ENCODE data around the gene CYP4F22.

DNA sequence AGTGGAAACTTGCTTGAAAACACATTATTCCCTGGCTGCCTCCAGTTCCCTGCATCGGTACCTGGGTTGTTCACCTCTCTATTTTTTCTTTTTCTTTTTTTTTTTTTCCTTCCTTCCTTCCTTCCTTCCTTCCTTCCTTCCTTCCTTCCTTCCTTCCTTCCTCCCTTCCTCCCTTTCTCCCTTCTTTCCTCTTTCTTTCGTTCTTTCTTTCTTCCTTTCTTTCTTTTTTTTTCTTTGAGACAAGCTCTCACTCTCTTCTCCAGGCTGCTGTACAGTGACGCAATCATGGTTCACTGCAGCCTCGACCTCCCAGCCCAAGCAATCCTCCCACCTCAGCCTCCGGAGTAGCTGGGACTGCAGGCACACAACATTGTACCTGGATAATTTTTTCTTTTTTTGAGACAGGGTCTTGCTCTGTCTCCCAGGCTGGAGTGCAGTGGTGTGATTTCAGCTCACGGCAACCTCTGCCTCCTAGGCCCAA lies 40.6 kb upstream of the CYP4F22 start:
- TF ChIP-seq EZH2 (IDR thresholded peaks at IDR 0.05; ENCODE audit: borderline replicate concordance, low read depth, low read length) (no peak), GTF2F1 (IDR thresholded peaks at IDR 0.05; ENCODE audit: low read depth, low read length) (no peak), SAFB2 (IDR thresholded peaks at IDR 0.05; ENCODE audit: borderline replicate concordance, low read depth, low read length, severe bottlenecking) (no peak), TEAD1 (CRISPR knock-in tag; IDR thresholded peaks at IDR 0.05) (no peak), SREBF1 (IDR thresholded peaks at IDR 0.05; ENCODE audit: borderline replicate concordance, low read depth, low read length) (no peak), POLR2AphosphoS2 (IDR thresholded peaks at IDR 0.05; ENCODE audit: low read length) (no peak), MYC (IDR thresholded peaks at IDR 0.05; ENCODE audit: low read depth, low read length) (no peak), MYC (CRISPR knock-in tag; IDR thresholded peaks at IDR 0.05; ENCODE audit: borderline replicate concordance, low read depth) (no peak), ZNF77 (CRISPR knock-in tag; IDR thresholded peaks at IDR 0.05) (no peak)
- TF ChIP-seq, protein P1, sequence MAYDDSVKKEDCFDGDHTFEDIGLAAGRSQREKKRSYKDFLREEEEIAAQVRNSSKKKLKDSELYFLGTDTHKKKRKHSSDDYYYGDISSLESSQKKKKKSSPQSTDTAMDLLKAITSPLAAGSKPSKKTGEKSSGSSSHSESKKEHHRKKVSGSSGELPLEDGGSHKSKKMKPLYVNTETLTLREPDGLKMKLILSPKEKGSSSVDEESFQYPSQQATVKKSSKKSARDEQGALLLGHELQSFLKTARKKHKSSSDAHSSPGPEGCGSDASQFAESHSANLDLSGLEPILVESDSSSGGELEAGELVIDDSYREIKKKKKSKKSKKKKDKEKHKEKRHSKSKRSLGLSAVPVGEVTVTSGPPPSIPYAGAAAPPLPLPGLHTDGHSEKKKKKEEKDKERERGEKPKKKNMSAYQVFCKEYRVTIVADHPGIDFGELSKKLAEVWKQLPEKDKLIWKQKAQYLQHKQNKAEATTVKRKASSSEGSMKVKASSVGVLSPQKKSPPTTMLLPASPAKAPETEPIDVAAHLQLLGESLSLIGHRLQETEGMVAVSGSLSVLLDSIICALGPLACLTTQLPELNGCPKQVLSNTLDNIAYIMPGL (CRISPR knock-in tag; IDR thresholded peaks at IDR 0.05), result no peak
- TF ChIP-seq, protein P2, sequence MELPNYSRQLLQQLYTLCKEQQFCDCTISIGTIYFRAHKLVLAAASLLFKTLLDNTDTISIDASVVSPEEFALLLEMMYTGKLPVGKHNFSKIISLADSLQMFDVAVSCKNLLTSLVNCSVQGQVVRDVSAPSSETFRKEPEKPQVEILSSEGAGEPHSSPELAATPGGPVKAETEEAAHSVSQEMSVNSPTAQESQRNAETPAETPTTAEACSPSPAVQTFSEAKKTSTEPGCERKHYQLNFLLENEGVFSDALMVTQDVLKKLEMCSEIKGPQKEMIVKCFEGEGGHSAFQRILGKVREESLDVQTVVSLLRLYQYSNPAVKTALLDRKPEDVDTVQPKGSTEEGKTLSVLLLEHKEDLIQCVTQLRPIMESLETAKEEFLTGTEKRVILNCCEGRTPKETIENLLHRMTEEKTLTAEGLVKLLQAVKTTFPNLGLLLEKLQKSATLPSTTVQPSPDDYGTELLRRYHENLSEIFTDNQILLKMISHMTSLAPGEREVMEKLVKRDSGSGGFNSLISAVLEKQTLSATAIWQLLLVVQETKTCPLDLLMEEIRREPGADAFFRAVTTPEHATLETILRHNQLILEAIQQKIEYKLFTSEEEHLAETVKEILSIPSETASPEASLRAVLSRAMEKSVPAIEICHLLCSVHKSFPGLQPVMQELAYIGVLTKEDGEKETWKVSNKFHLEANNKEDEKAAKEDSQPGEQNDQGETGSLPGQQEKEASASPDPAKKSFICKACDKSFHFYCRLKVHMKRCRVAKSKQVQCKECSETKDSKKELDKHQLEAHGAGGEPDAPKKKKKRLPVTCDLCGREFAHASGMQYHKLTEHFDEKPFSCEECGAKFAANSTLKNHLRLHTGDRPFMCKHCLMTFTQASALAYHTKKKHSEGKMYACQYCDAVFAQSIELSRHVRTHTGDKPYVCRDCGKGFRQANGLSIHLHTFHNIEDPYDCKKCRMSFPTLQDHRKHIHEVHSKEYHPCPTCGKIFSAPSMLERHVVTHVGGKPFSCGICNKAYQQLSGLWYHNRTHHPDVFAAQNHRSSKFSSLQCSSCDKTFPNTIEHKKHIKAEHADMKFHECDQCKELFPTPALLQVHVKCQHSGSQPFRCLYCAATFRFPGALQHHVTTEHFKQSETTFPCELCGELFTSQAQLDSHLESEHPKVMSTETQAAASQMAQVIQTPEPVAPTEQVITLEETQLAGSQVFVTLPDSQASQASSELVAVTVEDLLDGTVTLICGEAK (IDR thresholded peaks at IDR 0.05), result no peak
- TF ChIP-seq, protein P2 (CRISPR knock-in tag; IDR thresholded peaks at IDR 0.05), result no peak

All from K562 (cell line).